ACC112 (cell line): ENCODE results near the gene HPN.
"Not testable (repeated sequence)": the region's sequence is repeated elsewhere in the genome, so short reads cannot be mapped to it uniquely, and the experiment has no call there.

ENCODE experiments used
- H2AFZ ChIP-seq: fragments of 200-600 bp; sonication (generic); one replicate; pipeline ENCODE4 v1.6.0; 2017; ENCODE audit warnings: antibody characterized with exemption, low read length; ENCODE audit not compliant: unreplicated experiment
- H3K27ac ChIP-seq: fragments of 200-600 bp; sonication (generic); 2 replicates; pipeline ENCODE4 v1.5.1; 2014; ENCODE audit warnings: low read depth, mild to moderate bottlenecking, antibody characterized with exemption, low read length, moderate library complexity
- H3K27me3 ChIP-seq: fragments of 200-600 bp; sonication (generic); 2 replicates; pipeline ENCODE4 v1.6.1; 2014; ENCODE audit warnings: mild to moderate bottlenecking, antibody characterized with exemption, low read length, moderate library complexity, mixed read lengths; ENCODE audit not compliant: insufficient read depth
- H3K36me3 ChIP-seq: fragments of 200-600 bp; sonication (generic); 2 replicates; pipeline ENCODE4 v1.6.1; 2016; ENCODE audit warnings: mild to moderate bottlenecking, antibody characterized with exemption, low read length, moderate library complexity, mixed read lengths; ENCODE audit not compliant: insufficient read depth
- H3K4me1 ChIP-seq: fragments of 200-600 bp; sonication (generic); one replicate; pipeline ENCODE4 v1.6.1; 2016; ENCODE audit warnings: low read length, mixed read lengths; ENCODE audit not compliant: insufficient read depth, unreplicated experiment, control insufficient read depth
- H3K4me3 ChIP-seq: fragments of 200-600 bp; sonication (generic); 2 replicates; pipeline ENCODE4 v1.5.1; 2014; ENCODE audit warnings: mild to moderate bottlenecking, low read depth, low read length
- H3K79me2 ChIP-seq: fragments of 200-600 bp; sonication (generic); one replicate; pipeline ENCODE4 v1.6.0; 2016; ENCODE audit warnings: low read length; ENCODE audit not compliant: control insufficient read depth, unreplicated experiment, insufficient read depth

The HPN gene

DNA sequence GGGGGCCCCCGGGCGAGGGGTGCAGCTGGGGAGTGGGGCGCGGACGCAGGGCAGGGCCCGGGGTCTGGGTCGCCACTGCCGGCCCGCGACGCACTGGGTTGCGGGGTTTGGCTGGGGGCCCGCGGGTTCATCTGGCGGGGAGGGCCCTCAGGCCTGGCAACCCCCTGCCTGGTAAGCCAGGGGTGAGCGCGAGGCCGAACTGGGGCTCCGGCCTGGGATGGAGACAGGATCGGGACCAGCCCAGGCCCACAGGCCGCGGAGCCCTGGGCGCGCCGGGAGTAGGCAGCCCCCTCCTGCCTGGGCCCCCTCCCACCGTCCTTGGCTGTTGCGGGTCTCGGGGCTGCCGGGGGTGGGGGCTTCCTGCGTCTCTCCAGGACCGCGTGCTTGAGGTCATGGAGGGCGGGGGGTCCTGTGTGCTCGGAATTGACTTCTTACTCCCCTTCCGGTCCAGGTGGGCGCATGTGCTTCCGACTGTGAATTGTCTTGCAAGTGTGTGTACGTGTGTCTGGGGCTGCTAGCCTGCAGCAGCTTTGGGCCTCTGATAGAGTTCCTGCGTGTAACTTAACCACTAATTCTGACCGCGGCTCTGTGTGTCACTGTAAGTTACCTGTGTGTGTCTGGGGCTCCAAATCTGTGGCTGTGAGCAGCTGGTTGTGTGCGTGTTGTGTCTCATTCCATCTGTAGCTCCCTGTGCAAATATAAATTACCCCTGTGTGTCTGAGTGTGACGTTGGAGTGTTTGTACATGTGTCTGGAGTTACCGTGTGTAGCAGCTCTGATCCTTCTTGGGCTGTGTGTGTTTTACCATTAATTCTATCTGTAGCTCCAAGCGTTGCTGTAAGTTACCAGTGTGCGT, 40.6 kb upstream of the HPN start:
- Histone ChIP-seq H3K4me1 (peaks cover 15% of the 10 kb centered on the region), H2AFZ (no peak overlapping the region), H3K79me2 (peaks cover 33% of the 10 kb centered on the region), H3K27ac (peak overlapping the region; percentile 23; the same call in 1 of the 2 replicates), H3K36me3 (no peaks in the 10 kb centered on the region), H3K4me3 (peak overlapping the region; percentile 88), H3K27me3 (no peaks in the 10 kb centered on the region)

DNA sequence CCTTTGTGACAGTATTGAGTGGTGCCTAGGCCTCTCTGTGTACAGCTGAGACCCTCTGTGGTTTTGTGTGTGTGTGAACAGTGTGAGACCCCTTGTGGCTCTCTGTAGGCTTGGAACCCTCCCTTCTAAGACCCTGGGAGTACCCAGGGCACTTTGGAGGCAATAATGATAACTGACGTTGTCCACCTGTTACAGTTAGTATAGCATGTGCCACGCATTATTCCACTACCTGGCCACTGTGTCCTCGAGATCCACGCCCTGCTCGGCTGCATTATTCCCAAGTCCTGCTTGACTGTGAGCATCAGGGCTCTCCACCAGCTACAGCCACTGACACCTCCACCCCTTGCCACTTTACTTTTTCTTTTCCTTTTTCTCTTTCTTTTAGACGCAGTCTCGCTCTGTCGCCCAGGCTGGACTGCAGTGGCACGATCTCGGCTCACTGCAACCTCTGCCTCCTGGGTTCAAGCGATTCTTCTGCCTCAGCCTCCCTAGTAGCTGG, 39.4 kb upstream of the HPN start:
- Histone ChIP-seq H3K79me2 (peaks cover 36% of the 10 kb centered on the region), H2AFZ (no peak overlapping the region), H3K27me3 (no peaks in the 10 kb centered on the region), H3K4me3 (0 out of 2 replicates have a peak overlapping the region, but pooled peaks have one; percentile 88), H3K27ac (no peak overlapping the region), H3K4me1 (peaks cover 25% of the 10 kb centered on the region), H3K36me3 (no peaks in the 10 kb centered on the region)

DNA sequence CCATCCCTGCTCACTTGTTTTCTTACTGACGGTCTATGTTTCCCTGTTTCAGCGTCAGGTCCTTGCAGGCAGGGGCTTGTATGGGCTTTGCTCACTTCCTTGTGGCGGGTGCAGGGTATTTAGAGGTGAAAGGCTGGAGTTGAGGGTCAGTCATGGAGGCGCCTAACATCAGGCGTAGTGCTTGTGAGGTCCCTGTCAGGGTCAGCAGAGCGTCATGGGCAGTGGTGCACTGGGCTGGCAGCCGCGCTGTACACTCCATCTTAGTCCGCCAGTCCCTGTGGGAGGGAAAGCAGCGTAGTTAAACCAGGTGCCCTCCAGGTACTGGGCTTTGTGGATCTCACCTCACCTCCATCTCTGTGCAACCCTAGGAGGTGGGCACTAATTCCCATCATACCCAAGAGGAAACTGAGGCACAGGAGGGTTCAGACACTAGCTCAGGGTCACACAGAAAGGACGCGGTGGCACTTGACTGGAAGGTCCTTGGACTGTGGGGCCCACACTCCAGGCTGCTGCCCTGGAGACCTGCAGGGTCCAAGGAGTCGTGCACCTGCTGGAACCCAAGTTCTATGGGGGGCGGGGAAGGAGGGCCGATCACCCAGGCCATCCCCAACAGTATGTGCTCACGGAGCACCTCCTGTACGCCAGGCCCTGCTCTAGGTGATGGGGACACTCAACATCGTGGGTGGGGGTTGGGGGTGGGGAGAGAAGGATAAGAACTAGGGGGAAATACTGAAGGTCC, 36.8 kb upstream of the HPN start:
- Histone ChIP-seq H3K36me3 (no peaks in the 10 kb centered on the region), H3K4me3 (no peak overlapping the region), H3K4me1 (peaks cover 14% of the 10 kb centered on the region), H3K79me2 (peaks cover 38% of the 10 kb centered on the region), H2AFZ (no peak overlapping the region), H3K27me3 (no peaks in the 10 kb centered on the region), H3K27ac (no peak overlapping the region)

DNA sequence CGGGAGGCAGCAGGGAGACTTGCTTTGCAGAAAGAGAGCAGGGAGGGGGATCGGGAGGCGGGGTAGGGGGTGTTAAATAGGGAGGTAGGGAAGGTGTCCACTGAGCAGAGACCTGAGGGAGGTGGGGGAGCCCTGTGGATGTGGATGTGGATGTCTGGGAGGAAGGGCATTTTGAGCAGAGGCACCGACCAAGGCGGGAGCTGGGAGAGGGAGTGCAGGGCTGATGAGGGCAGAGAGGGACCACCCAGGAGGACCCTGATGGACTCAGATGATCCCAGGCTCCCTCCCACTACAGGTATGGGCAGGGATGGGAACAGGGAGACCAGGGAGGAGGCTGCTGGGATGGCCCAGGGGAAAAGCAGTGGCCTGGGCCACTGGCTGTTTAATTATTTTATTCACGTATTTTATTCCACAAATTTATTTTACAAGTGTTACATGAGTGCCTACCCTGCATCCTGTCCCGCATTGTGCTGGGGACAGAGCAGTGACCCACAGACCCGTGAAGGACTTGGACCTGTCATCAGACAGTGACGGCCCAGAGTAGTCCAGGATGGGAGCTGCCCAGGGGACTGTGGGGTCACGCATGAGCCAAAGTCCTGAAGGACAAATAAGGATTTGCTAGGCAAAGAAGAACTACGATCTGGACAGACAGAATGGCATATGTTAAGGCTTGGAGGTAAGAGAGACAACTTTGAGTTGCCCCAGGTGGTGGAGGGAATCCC, 36.1 kb upstream of the HPN start:
- H2AFZ ChIP-seq, result no peak overlapping the region
- H3K36me3 ChIP-seq, result no peaks in the 10 kb centered on the region
- H3K4me3 ChIP-seq, result no peak overlapping the region
- peaks cover 14% of the 10 kb centered on the region for H3K4me1 ChIP-seq
- H3K79me2 ChIP-seq, result peaks cover 36% of the 10 kb centered on the region
- no peaks in the 10 kb centered on the region for H3K27me3 ChIP-seq
- H3K27ac ChIP-seq, result peak overlapping the region; percentile 62

DNA sequence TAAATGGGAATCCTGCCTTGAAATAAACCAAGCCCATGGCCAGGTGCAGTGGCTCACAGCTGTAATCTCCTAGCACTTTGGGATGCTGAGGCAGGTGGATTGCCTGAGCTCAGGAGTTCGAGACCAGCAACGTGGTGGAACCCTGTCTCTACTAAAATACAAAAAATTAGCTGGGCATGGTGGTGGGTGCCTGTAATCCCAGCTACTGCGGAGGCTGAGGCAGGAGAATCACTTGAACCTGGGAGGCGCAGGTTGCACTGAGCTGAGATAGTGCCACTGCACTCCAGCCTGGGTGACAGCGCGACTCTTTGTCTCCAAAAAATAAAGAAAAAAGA, 35.5 kb upstream of the HPN start:
- H3K27me3 ChIP-seq, H3K4me3 ChIP-seq, H2AFZ ChIP-seq, H3K36me3 ChIP-seq: not testable (repeated sequence)
- Histone ChIP-seq H3K27ac (peak overlapping the region; percentile 62), H3K4me1 (peaks cover 14% of the 10 kb centered on the region), H3K79me2 (peaks cover 32% of the 10 kb centered on the region)

DNA sequence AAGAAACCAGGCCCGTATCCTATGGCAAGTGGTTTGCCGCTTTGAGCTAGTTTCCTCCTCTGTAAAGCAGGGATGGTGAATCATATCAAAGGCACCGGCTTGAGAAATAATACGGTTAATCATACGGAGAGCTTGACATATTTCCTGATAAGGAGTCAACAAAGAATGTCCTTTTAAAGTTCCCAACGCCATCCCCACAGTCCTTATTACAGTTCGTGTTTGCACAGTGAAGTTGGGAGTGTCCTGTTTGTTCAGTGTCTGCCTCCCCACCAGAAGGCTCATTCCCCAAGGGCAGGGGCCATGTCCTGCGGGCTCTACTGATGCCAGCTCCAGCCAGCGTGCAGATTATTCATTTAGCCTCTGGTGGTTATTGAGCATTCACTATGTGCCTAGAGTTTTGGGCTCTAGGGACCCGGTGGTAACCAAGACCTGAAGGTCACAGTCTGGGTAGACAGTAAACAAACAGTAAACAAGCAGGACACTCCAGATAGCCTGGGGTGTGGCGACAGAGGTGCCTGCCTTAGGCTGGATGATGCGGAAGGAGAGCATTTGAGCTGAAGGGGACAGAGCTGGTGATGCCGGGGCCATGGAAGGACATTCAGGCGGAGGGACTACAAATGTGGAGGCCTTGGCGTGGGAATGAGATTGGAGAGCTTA, 35.1 kb upstream of the HPN start:
- Histone ChIP-seq H3K4me1 (peaks cover 14% of the 10 kb centered on the region), H3K27ac (peak overlapping the region; percentile 62), H3K27me3 (no peaks in the 10 kb centered on the region), H2AFZ (no peak overlapping the region), H3K79me2 (peaks cover 27% of the 10 kb centered on the region), H3K36me3 (no peaks in the 10 kb centered on the region), H3K4me3 (no peak overlapping the region)

DNA sequence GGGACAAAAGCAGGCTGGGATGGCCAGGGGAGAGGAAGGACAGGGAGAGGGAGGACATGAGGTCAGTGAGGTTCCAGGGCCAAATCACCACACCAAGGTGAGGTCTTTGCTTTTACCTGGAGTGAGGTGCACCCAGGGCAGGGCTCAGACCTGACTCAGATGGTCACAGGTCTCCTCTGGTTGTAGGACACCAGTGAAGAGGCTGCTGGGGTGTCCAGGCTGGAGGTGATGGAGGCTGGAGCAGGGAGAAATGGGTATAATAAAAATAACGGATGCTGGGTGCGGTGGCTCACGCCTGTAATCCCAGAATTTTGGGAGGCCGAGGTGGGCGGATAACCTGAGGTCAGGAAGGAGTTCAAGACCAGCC, 34.5 kb upstream of the HPN start:
- Histone ChIP-seq H3K4me3 (no peak overlapping the region), H2AFZ (no peak overlapping the region), H3K4me1 (peaks cover 14% of the 10 kb centered on the region), H3K27ac (peak overlapping the region; percentile 62), H3K36me3 (no peaks in the 10 kb centered on the region), H3K79me2 (peaks cover 24% of the 10 kb centered on the region), H3K27me3 (no peaks in the 10 kb centered on the region)

DNA sequence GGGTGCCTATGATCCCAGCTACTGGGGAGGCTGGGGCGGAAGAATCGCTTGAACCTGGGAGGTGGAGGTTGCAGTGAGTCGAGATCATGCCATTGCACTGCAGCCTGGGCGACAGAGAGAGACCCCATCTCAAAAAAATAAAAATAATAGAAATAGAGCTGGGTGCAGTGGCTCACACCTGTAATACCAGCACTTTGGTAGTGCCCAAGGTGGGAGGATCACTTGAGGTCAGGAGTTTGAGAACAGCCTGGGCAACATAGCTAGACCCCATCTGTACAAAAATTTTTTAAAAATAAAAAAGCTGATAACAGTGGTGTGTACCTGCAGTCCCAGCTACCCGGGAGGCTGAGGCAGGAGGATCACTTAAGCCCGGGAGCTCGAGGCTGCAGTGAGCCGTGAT, 34.1 kb upstream of the HPN start:
- not testable (repeated sequence) for H3K27me3 ChIP-seq, H3K36me3 ChIP-seq, H3K27ac ChIP-seq, H2AFZ ChIP-seq, H3K4me3 ChIP-seq
- Histone ChIP-seq H3K4me1 (peaks cover 14% of the 10 kb centered on the region), H3K79me2 (peaks cover 22% of the 10 kb centered on the region)

DNA sequence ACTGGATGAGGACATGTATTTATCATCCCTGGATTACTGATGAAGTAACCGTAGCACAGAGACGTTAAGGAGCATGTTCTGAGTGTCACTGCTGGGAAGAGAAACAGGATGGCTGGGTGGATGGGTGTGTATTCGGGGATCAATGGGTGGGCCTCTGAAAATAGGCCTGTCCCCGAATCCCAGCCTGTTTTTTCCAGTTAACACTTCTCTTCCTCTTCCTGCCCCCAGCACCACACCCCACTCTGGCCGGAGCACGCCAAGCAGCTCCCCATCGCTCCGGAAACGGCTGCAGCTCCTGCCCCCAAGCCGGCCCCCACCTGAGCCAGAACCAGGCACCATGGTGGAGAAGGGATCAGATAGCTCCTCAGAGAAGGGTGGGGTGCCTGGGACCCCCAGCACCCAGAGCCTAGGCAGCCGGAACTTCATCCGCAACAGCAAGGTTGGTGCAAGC, 32.6 kb upstream of the HPN start:
- H3K36me3 ChIP-seq, result no peaks in the 10 kb centered on the region
- no peak overlapping the region for H3K4me3 ChIP-seq
- peaks cover 12% of the 10 kb centered on the region for H3K79me2 ChIP-seq
- no peaks in the 10 kb centered on the region for H3K27me3 ChIP-seq
- peaks cover 14% of the 10 kb centered on the region for H3K4me1 ChIP-seq
- H2AFZ ChIP-seq, result no peak overlapping the region
- H3K27ac ChIP-seq, result no peak overlapping the region
